AG04449 (cell line): Measurements from ENCODE around the gene PDGFD.

Source experiments
- CTCF ChIA-PET: fragments of 350-600 bp; formaldehyde crosslinking; extraction: SDS; loops from one replicate; lab custom pipeline; 2021; ENCODE audit warnings: antibody characterized with exemption; lab: Yijun Ruan, JAX
- POLR2A ChIA-PET: fragments of 400-600, 350-600 bp; formaldehyde crosslinking; extraction: SDS; loops from one replicate; lab custom pipeline; 2020; ENCODE audit warnings: antibody characterized with exemption, inconsistent platforms; lab: Yijun Ruan, JAX
- DNase-seq: peaks from one replicate; pipeline ENCODE4 v3.0.0-alpha.2; 2010; ENCODE audit warnings: low read depth, low spot score
- H3K4me3 ChIP-seq: 2 replicates; pipeline ENCODE4 v1.5.1; 2011; ENCODE audit warnings: low read depth, mild to moderate bottlenecking, control low read depth, low read length
- TF ChIP-seq, protein P1 (sequence below): IDR thresholded peaks from one replicate; pipeline ENCODE4 v1.5.1; 2011; ENCODE audit warnings: mild to moderate bottlenecking, moderate library complexity, low read length, control low read depth, inconsistent platforms; ENCODE audit not compliant: insufficient read depth; ENCODE audit errors: missing control alignments

Gene PDGFD

DNA sequence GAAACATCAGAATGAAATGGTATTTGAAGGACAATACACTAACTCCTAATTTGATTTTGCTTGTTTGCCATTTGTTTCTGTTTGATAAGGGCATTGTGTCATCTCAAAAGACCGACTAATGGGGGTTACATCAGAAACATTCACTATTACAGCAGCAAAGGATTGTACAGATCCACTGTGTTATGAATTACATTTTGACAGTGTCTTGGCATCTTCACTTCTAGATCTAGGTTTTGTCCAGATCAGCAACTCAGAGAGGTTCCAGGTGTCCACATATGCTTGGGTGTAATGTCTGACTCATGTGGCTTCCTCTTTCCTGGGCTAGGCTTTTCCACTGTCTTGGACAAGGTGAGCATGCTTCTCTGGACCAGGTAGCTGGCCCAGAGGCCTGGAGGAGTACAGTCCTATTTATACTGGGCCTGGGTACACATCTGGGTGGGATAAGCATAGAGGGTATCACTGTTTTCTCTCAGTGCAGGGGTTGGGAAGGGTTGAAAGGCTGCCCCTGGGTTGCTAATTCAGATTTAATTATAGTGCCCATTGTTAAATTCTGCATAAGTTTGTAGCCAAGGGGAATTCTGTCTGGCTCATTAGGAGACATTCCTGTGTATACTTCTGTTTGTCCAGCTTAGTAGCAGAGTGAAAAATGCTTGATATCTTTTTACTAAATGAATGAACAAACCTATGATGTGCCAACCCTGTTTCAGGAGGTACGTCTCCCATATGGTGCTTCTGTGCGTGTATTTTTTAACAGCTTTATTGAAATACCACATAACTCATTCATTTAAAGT, 103.7 kb downstream of the PDGFD start:
- ChIA-PET CTCF (no interaction called here), POLR2A (no interaction called here)
- no peak for DNase-seq
- TF ChIP-seq, protein P1, sequence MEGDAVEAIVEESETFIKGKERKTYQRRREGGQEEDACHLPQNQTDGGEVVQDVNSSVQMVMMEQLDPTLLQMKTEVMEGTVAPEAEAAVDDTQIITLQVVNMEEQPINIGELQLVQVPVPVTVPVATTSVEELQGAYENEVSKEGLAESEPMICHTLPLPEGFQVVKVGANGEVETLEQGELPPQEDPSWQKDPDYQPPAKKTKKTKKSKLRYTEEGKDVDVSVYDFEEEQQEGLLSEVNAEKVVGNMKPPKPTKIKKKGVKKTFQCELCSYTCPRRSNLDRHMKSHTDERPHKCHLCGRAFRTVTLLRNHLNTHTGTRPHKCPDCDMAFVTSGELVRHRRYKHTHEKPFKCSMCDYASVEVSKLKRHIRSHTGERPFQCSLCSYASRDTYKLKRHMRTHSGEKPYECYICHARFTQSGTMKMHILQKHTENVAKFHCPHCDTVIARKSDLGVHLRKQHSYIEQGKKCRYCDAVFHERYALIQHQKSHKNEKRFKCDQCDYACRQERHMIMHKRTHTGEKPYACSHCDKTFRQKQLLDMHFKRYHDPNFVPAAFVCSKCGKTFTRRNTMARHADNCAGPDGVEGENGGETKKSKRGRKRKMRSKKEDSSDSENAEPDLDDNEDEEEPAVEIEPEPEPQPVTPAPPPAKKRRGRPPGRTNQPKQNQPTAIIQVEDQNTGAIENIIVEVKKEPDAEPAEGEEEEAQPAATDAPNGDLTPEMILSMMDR: no peak
- H3K4me3 ChIP-seq: no peak overlapping the region

DNA sequence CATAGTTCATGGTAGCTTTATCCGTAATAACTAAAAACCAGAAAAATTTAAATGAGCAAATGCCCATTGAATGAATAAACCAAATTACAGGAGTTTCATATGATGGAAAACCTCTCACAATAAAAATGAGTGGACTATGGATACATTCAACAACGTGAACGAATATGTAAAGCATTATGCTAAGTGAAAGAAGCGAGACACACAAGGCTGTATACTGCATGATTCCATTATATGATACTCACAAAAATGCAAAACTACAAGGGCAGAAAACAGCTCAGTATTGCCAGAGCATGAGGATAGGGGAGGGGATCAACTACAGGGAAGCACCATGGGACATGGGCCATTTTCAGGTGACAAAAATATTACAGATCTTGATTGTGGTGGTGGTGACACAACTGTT, 105.3 kb downstream of the PDGFD start:
- CTCF ChIA-PET: no interaction called here
- H3K4me3 ChIP-seq: no peak overlapping the region
- DNase-seq: no peak
- POLR2A ChIA-PET: no interaction called here
- TF ChIP-seq, protein P1: no peak

DNA sequence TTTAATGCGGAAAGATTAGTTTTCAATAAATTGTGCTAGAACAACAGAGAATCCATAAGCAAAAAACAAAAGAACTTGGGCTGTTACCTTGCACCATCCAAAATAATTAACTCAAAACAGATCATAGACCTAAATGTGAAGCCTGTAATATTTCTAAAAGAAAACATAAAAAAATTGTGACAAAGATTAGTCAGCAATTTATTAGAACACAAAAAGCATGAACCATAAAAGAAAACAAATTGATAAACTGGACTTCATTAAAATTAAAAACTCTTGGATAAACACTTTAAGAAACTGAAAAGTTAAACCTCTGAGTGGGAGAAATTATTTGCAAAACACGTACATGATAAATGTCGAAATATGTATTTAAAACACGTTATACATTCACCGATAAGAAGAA, 106.0 kb downstream of the PDGFD start:
- ChIA-PET POLR2A (no interaction called here), CTCF (no interaction called here)
- TF ChIP-seq, protein P1: no peak
- H3K4me3 ChIP-seq: no peak overlapping the region
- DNase-seq: no peak

DNA sequence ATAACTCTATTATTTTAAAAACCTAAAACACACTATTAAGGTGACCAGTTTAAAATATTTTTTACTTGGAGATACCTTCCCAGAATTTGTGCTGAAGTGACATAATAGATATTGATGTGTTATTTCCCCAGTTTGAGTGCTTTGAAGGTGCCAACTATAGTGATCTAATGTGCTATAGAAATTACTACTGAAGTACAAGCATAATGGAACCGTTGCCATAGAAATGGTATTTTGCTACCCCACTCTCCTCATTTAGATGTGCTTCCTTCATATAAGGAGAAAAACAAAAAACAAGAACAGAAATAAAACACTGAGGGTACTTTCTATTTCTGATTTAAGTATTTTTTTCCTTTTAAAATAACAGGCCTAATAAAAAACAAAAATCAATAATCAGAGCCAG, 108.4 kb downstream of the PDGFD start:
- TF ChIP-seq, protein P1: no peak
- ChIA-PET CTCF (no interaction called here), POLR2A (no interaction called here)
- DNase-seq: no peak
- H3K4me3 ChIP-seq: no peak overlapping the region

DNA sequence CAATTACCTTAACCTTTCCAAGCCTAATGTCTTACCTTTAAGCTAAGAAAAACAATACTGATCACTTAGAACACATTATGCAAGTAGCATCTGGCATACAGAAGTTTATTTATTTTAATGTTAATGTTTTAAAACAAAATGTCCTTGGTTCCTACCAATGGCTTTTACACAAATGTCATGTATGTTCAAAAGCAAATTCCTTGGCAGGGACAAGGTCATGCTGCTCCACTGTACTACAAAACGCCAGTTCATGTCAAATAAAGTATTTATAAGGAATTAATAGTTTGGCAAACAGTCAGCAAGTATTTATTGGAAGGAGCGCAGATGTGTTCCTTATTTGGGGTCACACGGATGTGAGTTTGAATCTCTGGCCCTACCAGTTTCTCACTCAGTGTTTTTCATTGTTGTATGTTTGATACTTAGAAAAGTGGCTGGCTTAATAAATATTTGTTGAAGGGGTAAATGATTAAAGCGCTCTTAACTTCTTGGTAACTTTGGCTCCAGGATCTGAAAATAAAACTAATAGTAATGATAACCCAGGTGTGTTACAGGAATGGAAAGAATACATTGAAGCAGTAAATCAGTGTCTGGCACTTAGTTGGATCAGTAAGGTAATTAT, 108.9 kb downstream of the PDGFD start:
- TF ChIP-seq, protein P1: no peak
- ChIA-PET CTCF (no interaction called here), POLR2A (no interaction called here)
- H3K4me3 ChIP-seq: no peak overlapping the region
- DNase-seq: no peak

DNA sequence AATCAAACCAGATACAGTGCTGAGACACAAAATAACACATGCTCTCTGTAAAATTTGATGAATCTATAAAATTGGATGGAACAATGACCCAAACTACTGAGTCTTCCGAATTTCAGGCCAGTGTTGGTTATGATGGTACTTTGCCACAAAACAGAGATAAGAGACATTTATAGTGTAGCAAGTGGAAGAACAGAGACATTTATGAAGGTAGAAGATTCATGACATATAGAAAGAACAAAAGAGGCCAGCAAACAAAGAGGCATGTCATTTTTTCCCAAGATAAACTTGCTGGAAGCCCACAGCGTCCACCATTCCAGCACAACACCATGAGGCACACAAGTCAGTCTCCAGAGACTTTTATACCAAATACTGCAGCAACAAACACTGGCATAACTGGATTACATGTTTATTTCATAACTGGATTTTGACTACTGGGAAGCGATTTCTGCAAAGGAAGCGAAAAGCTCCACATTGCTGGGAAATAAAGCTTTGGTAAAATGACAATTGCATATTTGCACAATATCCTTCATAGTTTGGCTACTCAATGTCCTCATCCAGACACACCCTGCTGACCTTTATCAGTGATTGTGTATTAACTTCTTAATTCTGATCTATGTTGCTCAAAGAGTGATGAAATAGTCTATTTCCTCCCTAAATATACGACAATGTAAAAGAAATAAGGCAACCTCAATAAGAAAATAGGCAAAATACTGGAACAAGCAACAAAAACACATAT, 110.0 kb downstream of the PDGFD start:
- CTCF ChIA-PET: no interaction called here
- TF ChIP-seq, protein P1: no peak
- H3K4me3 ChIP-seq: no peak overlapping the region
- POLR2A ChIA-PET: no interaction called here
- no peak for DNase-seq
